Fibroblast of mammary gland (primary cell): ENCODE data around the gene MUC15.

Experiments used
- DNase-seq: peaks from one replicate; pipeline ENCODE4 v3.0.0-alpha.2; 2010; ENCODE audit warnings: low read depth
- H3K4me3 ChIP-seq: 2 replicates; pipeline ENCODE4 v1.5.1; 2011; ENCODE audit warnings: low read depth, mild to moderate bottlenecking, low read length, moderate library complexity; ENCODE audit not compliant: control insufficient read depth
- TF ChIP-seq, protein P1 (sequence below): conservative IDR thresholded peaks from 2 replicates; pipeline ENCODE4 v1.5.1; 2011; ENCODE audit warnings: low read depth, low read length, inconsistent platforms; ENCODE audit not compliant: control insufficient read depth, insufficient read depth

Gene MUC15, protein sequence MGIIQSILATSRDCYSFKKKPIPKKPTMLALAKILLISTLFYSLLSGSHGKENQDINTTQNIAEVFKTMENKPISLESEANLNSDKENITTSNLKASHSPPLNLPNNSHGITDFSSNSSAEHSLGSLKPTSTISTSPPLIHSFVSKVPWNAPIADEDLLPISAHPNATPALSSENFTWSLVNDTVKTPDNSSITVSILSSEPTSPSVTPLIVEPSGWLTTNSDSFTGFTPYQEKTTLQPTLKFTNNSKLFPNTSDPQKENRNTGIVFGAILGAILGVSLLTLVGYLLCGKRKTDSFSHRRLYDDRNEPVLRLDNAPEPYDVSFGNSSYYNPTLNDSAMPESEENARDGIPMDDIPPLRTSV

GRCh38 chr11:26571861-26572654, at the start of gene MUC15:
Gene MUC15 (minus strand): TSS chr11:26572263. CDS start chr11:26567094, 5,169 bp downstream.
- DNase-seq: no peak
- H3K4me3 ChIP-seq: no peak within 1 kb of the TSS
- TF ChIP-seq, protein P1, sequence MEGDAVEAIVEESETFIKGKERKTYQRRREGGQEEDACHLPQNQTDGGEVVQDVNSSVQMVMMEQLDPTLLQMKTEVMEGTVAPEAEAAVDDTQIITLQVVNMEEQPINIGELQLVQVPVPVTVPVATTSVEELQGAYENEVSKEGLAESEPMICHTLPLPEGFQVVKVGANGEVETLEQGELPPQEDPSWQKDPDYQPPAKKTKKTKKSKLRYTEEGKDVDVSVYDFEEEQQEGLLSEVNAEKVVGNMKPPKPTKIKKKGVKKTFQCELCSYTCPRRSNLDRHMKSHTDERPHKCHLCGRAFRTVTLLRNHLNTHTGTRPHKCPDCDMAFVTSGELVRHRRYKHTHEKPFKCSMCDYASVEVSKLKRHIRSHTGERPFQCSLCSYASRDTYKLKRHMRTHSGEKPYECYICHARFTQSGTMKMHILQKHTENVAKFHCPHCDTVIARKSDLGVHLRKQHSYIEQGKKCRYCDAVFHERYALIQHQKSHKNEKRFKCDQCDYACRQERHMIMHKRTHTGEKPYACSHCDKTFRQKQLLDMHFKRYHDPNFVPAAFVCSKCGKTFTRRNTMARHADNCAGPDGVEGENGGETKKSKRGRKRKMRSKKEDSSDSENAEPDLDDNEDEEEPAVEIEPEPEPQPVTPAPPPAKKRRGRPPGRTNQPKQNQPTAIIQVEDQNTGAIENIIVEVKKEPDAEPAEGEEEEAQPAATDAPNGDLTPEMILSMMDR: no peak

DNA sequence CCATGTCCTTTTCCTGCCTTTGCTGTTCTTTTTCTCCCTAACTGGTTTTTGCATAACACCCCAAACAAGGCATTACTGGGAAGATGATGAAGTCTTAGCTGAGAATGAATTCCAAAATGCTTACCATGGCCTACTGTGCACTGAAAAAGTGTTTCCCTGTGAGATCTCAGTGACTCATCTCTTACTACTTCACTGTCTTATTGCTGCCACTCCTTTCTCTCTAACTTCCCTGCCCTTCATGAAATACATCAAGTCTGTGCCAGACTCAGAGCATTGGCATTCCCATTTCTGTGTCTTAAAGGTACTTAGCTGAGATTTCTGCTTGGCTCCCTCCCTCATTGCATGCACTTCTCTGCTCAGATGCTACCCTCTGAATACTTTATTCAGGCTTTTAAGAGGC, 49.1 kb upstream of the MUC15 start:
- no peak overlapping the region for H3K4me3 ChIP-seq
- DNase-seq: peak; percentile 93
- TF ChIP-seq, protein P1: no peak

DNA sequence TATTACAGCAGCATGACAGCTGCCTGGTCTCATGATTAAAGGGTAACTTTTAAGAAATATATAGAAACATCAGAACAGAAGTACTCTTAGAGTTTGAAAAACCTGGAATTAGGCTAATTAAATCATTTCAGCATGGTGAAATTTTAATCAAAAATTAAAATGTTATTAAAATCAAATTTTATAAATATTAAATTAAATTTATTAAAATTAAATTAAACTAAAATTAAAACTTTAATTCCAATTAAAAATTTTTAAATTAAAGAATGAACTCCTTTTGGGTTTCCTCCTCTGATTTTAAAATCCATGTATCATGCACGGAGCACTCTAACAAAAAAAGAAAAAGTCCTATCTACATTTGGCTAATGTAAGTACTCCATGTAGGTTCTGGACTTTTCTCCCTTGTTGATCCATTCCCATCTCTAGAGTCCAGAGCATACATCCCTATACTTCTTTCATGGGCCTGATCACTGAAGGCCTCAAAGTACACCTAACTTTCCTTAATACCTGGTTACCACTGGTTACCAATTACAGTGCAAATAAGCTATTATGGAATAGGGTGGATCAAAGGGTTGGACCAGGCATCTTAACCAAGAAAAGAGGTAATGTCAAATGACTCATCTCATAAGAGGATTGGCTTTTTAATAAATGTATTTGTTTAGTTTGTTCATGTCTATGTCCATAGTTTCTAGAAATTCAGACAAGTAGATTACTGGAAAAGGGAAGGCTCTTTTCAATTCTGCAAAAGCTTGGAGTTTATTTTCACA, 48.4 kb upstream of the MUC15 start:
- DNase-seq: peak; percentile 19
- TF ChIP-seq, protein P1: no peak
- H3K4me3 ChIP-seq: no peak overlapping the region

GRCh38 chr11:26618441-26618840, 46.4 kb upstream of the MUC15 start:
- DNase-seq: no peak
- TF ChIP-seq, protein P1: no peak
- no peak overlapping the region for H3K4me3 ChIP-seq

- no peak overlapping the region for H3K4me3 ChIP-seq
- DNase-seq: no peak
- TF ChIP-seq, protein P1: no peak
Observed at GRCh38 chr11:26613759-26614158, 41.7 kb upstream of the MUC15 start.

GRCh38 chr11:26608507-26609146, 36.6 kb upstream of the MUC15 start:
- H3K4me3 ChIP-seq: no peak overlapping the region
- TF ChIP-seq, protein P1: no peak
- DNase-seq: no peak
